Lung (tissue), 12 donors: ENCODE measurements around the gene LACRT. TPM values are rescaled to one million over a fixed set of nuclear protein-coding genes. Genes with fewer than 3 reads are reported as not detected.

Source experiments
- ATAC-seq: fragments of 200-7000 bp; cut with Tn5 transposase; one replicate; pipeline ENCODE4 v1.9.1; 2020; ENCODE audit warnings: moderate number of reproducible peaks; ENCODE audit not compliant: insufficient read depth, low FRiP score
- DNase-seq, 3 donors: peaks; one replicate each; pipeline ENCODE4 v3.0.0-alpha.2; 2013 to 2017
- H3K27ac ChIP-seq, 2 donors: one replicate each; pipeline ENCODE4 v1.5.1; 2013; ENCODE audit warnings: mild to moderate bottlenecking in 2 of 2, moderate library complexity in 2 of 2, control low read depth in 1 of 2, inconsistent platforms in 1 of 2, low read depth in 1 of 2, low read length in 1 of 2
- H3K27me3 ChIP-seq, 3 donors: one replicate each; pipeline ENCODE4 v1.5.1; 2013; ENCODE audit warnings: low read length in 2 of 3; ENCODE audit not compliant: control insufficient read depth in 3 of 3, insufficient read depth in 3 of 3
- H3K36me3 ChIP-seq, 4 donors: one replicate each; pipeline ENCODE4 v1.5.1; 2013; ENCODE audit warnings: low read length in 4 of 4, mild to moderate bottlenecking in 1 of 4, moderate library complexity in 1 of 4; ENCODE audit not compliant: control insufficient read depth in 4 of 4, insufficient read depth in 4 of 4
- H3K4me1 ChIP-seq, 5 donors: one replicate each; pipeline ENCODE4 v1.5.1; 2013; ENCODE audit warnings: low read length in 5 of 5, mild to moderate bottlenecking in 2 of 5, moderate library complexity in 1 of 5; ENCODE audit not compliant: control insufficient read depth in 5 of 5, insufficient read depth in 5 of 5
- H3K4me3 ChIP-seq: one replicate; pipeline ENCODE4 v1.5.1; 2013; ENCODE audit warnings: mild to moderate bottlenecking, control low read depth, moderate library complexity
- H3K9ac ChIP-seq, 2 donors: one replicate each; pipeline ENCODE4 v1.5.1; 2013; ENCODE audit warnings: low read length in 2 of 2, control low read depth in 1 of 2; ENCODE audit not compliant: insufficient read depth in 1 of 2
- H3K9me3 ChIP-seq, 4 donors: one replicate each; pipeline ENCODE4 v1.5.1; 2013; ENCODE audit warnings: low read length in 3 of 4, mild to moderate bottlenecking in 1 of 4, moderate library complexity in 1 of 4; ENCODE audit not compliant: control insufficient read depth in 4 of 4, insufficient read depth in 3 of 4
- CTCF ChIP-seq: IDR thresholded peaks from 2 replicates; pipeline ENCODE4 v1.5.1; 2012; ENCODE audit warnings: mild to moderate bottlenecking; ENCODE audit errors: control extremely low read depth, extremely low read depth
- WGBS, 2 donors: extraction: QIAGEN DNeasy Blood & Tissue Kit; methylation state at CpG; one replicate each; pipeline ENCODE4 v1.1.7; 2013; 5-methylcytosine and 5-hydroxymethylcytosine counted together
- polyA plus RNA-seq, 2 donors: library from polyadenylated mRNA; stranded (reverse); fragments of 200-250 nt; gene quantifications; one replicate each; pipeline ENCODE4 v1.2.1, GENCODE V29; 2013
- total RNA-seq, 2 donors: library from RNA; depleted of rRNA in 1 of 2; stranded (reverse); fragments of >200 nt in 1 of 2; gene quantifications; one replicate each; pipeline ENCODE4 v1.2.1, GENCODE V29; 2014 to 2021
- donor health status: control.
- donor health status: control.
- donor health status: Bipolar disorder and iron deficiency.
- donor health status: healthy.
- donor health status: DM: yes; HTN: yes; CAD: no.

The LACRT gene
- total and polyA plus RNA-seq, 4 donors, result not detected

GRCh38 chr12:54592316-54592715 is 42.4 kb downstream of the LACRT start:
- DNase-seq (no peak), ATAC-seq (no peak)
- Histone ChIP-seq H3K9ac (no peak overlapping the region), H3K4me1 (peaks cover 0 to 10% (median 9%) of the 10 kb centered on the region in 5 donors), H3K9me3 (peaks cover 0 to 2% (median 0%) of the 10 kb centered on the region in 4 donors), H3K36me3 (no peaks in the 10 kb centered on the region), H3K27me3 (peaks cover 0 to 38% (median 22%) of the 10 kb centered on the region in 3 donors), H3K4me3 (no peak overlapping the region), H3K27ac (no peak overlapping the region)
- 75 to 89% methylated on average over 2 of the region's 2 CpGs for WGBS, 2 donors
- TF ChIP-seq CTCF, result no peak

- H3K27me3 ChIP-seq, result peaks cover 0 to 42% (median 25%) of the 10 kb centered on the region in 3 donors
- WGBS, 2 donors, result 63 to 76% methylated on average over 7 of the region's 7 CpGs
- H3K36me3 ChIP-seq, result no peaks in the 10 kb centered on the region
- no peak for ATAC-seq
- no peak overlapping the region for H3K27ac ChIP-seq
- TF ChIP-seq CTCF, result no peak
- no peak overlapping the region for H3K9ac ChIP-seq
- no peak overlapping the region for H3K4me3 ChIP-seq
- H3K4me1 ChIP-seq, result peaks cover 0 to 12% (median 9%) of the 10 kb centered on the region in 5 donors
- no peak for DNase-seq
- H3K9me3 ChIP-seq, result peaks cover 0 to 2% (median 0%) of the 10 kb centered on the region in 4 donors
These were observed 43.6 kb downstream of the LACRT start for GRCh38 chr12:54590978-54591591.

DNA sequence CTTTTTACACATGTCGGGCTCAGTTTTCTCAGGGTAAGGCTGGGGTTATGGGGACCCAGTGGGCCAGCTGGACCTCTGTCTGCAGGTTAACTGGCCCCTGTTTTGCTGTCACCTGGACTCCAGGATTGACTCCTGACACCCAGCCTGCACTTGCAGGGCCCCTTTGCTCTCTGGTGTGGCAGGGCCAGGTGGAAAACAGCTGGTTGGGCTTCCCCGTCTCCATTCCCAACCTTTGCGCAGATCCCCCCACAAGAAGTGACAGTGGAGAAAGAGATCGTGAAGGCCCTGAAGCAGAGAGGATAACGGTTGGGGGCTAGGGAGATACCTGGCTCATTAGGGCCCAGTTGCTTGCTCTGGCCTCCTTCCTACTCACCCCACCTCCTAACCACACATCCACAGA is 44.7 kb downstream of the LACRT start:
- ATAC-seq, result no peak
- 75 to 86% methylated on average over 5 of the region's 5 CpGs for WGBS, 2 donors
- no peaks in the 10 kb centered on the region for H3K36me3 ChIP-seq

More for the DNA sequence above, 44.7 kb downstream of the LACRT start:
- no peak overlapping the region for H3K27ac ChIP-seq
- no peak for DNase-seq
- no peak overlapping the region for H3K4me3 ChIP-seq
- H3K9me3 ChIP-seq, result peaks cover 0 to 2% (median 0%) of the 10 kb centered on the region in 4 donors
- peaks cover 0 to 45% (median 25%) of the 10 kb centered on the region in 3 donors for H3K27me3 ChIP-seq
- H3K4me1 ChIP-seq, result peaks cover 0 to 12% (median 9%) of the 10 kb centered on the region in 5 donors
- TF ChIP-seq CTCF, result no peak
- no peak overlapping the region for H3K9ac ChIP-seq
